ENCODE results near the gene TIFAB.
"Not testable (repeated sequence)": the region's sequence is repeated elsewhere in the genome, so short reads cannot be mapped to it uniquely, and the experiment has no call there.

TIFAB gene, protein sequence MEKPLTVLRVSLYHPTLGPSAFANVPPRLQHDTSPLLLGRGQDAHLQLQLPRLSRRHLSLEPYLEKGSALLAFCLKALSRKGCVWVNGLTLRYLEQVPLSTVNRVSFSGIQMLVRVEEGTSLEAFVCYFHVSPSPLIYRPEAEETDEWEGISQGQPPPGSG

DNA sequence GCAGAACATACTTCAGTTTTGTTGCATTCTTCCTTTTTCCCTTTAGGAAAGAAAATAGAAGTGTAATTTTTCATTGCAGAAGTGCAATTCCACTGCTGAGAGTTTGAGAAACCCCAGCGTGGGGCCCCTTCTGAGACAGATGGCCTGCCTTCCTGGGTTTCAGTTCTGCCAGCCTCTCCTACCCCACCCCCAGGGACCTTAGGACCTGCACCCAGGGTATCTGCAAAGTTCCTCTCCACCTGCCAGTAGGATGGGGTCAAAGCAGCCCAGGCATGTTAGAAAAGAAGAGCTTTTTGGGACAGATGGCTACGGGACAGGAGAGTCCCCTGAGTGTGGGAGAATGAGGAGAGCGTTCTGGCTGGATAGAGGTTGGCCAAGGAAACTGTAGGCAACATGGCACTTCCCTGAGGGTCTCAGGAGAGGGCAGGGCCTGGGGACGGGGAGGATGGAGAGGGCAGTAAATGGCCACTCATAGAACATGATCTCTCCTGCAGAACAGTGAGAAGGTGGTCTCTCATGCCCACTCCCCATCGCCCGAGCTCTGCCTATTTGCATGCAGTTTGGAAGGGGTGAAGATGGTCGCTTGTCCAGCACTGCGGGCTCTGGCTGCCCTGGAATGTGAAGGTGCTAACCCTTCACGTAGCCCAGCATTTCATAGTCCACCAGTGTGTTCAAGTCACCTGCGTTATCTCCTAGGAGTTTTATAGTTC, at the start of gene TIFAB:
TSS of gene TIFAB (minus strand) at position 31 of the 710 bp plus-strand sequence. CDS start 2,412 bp downstream, outside the sequence.
- DNase-seq: no peak

DNA sequence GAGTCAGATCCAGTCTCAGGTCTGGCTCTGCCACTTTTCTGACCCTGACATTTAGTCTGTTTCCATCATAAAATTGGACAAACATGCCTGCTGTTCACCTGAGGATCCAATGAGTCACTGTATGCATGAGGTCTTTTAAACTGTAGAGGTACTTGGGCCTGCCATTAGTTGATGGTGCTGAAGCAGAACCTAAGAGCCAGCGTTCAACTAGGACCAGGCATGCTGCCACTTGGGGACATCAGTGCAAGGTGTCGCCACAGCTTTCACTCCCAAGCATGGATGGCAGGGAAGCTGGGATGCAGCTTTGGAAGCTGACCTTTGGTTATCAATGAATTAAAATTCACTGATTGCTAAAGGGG, 46.5 kb upstream of the TIFAB start:
- DNase-seq: no peak

DNA sequence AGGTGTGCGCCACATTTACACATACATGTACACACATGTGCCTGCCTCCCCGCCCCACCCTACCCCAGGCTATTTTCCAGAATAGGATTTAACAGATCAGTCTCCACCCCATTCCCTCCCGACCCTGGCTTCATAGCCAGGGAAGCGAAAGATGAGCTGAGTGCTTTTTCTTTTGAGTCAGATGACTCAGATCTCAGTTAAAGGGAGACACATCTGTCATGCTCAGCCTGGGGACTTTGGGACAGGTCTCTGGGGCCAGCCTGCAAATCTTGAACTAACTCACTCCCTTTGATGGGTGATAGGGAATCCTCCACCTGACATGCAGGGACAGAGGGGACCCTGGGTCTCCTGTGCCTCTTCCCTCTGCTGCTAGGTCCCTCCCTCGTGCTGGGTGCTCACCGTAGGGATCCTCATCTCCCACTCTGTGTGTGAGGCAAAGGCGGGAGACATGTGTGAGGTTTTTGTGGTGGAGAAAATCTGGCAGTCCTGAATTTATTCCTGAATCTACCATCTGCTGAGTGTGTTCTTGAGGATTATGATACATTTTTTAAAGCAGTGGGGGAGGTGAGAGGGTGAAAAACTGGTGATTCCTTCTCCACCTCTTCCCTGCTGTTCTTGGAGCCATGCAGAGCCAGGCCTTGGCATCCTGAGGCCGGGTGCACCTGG, 46.0 kb upstream of the TIFAB start:
- no peak for DNase-seq

DNA sequence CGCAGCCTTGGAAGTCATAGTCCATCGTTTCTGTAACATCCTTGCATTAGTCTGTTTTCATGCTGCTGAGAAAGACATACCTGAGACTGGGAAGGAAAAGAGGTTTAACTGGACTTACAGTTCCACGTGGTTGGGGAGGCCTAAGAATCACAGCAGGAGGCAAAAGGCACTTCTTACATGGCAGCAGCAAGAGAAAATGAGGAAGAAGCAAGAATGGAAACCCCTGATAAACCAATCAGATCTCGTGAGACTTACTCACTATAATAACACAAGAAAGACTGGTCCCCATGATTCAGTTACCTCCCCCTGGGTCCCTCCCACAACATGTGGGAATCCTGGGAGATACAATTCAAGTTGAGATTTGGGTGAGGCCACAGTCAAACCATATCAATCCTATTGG, 43.4 kb upstream of the TIFAB start:
- DNase-seq: not testable (repeated sequence)

DNA sequence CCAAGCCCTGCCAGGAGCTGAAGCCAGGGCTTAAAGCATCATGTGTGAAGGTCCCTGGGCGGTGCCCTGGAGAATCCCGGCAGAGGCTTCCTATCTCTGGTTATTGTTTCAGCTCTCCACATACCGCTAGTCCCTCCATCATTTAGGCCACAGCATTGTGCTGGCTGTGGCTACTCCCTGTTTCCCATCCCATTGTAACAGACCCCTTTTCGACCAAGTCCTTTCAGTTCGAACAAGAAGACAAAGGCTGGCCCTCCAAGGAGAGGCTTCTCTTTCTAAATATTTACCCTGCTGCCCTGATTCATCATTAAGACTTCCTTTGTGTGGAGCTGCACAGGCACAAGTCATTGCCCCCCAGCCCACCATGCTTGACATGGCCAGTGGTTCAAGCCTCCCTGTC, 42.0 kb upstream of the TIFAB start:
- DNase-seq: no peak

DNA sequence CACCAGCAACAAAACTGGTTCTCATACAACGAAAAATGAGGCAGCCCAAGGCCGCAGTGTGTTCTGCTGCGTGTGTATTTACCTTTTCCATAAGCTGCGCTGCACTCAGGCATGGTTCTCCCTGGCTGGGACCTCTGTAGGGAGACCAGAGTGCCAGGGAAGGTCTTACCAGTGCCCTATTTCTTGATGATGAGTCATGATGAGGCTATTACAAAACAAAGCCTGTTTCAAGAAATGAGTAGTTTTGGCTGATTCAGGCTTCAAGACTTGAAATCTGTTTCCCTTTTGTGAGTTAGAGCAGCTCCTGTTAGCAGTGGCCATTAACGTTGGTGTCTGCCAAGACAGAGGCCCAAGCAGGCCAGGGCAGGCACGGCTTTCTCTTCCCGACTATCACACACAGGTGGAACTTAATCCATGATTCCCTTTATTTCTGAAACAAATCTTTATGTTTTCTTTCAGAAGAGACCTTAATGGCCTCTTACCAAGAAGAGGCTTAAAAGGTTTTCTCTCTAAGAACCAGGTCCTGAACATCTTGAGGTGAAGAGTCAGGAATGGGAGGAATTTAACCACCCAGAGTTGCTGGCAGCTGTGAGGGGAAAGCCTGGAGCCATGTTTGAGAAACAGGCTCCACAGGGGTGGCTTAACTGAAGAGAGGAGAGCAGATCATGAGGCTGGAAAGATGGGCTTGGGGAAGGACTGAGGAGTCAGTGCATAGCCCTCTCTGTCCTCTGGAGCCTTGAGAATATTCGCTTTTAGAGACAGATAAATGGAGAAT, 41.4 kb upstream of the TIFAB start:
- DNase-seq: no peak

DNA sequence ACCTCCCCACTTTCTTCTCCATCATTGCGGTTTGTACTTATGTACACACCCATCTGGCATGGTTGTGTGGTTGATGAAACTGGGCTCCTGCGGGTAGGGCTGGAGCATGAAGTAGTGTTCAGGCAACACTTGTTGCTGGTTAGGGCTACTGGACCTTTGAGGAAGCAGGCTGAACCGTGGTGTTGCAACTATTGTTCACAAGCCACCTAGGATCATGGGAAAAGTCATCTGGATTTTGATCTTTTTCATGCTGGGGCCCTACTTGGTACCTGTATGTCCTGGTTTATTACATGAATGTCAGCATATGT, 40.1 kb upstream of the TIFAB start:
- no peak for DNase-seq

DNA sequence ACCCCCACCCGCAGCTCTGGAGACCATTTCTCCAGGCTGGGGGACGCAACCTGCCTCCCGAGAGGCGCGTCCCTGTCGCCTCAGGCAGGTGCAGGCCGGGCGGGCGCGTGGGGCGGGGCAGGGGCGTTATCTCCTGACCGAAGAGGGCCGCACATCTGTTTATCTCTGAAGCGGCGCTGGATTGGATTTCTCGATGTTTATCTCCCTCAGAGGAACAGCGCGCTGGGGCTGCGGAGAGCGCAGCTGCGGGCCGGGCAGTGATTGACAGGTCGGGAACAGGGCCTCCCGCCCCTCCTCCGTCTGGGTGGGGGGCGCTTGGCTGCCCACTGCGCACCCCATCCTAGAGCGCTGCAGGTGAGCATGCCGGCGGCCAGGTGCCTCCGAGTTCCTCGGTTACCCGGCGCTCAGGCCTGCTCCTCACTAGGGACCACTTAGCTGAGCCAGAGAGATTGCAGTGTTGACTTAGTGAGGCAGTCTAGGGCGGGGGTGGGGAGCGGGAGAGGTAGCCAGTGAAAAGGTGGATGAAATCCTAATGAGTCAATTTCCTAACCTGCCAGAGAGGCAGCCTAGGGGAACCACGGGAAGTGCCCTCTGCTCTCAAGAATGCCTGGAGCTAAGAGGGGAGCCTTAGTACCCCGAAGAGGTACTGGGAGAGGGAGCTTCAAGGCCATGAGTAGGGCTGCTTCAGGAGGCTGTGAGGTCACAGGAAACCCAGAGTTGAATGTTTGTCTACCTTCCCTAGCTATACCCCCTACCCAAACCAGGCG, 39.6 kb upstream of the TIFAB start:
- no peak for DNase-seq

DNA sequence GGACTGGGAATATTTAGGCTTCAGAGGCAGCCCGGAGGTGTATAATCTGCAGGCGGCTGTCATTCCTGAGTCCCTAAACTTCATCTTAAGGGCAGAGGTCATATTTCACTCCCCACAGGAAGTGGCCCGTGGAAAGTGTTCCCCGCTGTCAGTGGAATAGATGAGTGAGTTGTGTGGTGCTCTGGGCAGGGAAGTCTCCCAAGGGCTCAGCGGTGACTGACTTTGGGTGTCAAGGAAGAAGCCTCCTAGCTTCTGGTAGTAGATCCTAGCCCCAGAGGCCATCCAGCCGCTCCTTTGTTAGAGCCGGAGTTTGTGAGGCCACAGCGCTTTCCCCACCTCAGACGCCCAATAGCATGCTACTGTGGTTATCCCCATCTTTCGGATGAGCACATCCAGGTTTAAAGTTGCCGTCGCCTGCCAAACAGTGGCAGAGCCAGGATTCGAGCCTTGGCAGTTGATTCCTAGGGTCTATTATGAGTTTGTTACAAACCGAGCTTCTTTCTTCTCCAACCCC, 38.9 kb upstream of the TIFAB start:
- no peak for DNase-seq

DNA sequence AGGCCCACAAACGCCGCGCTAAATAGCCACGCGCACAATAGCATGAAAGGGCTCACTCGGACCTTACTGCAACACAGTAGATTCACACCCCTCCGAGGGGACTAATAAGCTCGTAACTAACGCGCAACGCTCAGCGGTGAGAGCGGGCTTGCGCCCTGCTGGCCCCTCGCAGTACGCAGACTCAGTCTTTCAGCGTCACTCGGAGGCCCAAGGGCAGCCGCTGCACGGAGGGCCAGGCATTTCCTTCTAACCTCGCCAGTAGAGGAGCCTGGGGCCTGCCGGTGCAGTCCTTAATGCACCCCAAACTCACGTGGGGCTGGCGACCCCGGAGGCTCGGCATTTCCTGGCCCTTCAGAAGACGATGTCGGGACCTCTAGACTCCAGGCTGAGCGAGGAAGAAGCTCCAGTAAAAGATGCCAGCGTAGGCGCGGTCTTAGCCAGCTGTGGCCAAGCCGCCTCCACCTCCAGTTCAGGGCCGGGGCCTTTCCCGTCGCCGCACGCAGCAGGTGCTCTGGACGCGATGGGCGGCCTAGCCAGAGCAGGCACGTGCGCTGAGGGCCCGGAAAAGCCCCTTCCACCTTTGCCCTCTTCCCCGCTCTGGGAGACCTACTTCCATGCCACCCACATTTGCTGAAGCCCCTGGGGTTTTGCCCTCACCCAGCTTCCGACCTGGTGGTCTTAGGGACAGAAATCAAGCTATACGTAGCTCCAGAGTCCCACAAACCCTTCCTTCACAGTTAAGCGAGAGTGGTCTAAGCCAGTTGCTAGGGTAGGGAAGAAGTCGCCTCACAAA, 38.3 kb upstream of the TIFAB start:
- DNase-seq: no peak

DNA sequence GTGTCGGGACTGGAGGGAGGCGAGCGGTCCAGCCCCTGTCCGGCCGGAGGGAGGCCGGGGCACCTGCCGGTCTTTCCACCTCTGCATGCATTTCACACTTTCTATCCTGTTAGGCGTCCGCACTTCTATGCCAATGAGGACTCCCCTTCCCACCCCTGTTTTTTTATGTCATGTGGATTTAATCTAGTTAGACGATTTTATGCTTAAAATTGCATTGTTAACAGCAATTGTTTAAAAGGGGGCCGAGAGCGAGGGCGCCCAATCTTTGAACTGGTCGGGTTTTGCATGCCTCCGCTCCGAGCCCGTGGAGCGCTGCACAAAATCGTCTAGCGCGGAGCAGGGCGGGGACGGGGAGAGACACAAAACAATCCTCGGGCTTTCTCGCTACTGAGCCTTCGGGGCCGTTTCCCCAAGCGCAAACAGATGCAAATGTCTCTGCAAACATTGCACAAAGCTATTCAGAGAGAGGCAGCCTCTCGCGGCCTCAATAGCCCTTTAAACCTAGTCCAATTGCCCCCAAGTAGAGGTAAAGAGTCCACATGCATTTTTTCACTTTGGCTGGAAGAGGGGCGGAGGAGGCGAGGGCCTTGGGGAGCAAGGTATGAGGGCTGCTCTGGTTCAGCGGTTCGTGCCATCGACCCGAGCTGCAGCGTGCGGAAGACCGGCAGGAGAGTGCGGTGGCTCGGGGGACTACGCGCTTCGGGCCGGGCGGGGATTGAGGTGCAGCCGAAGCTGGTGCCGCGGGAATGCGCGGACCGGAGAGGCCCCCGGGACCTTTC, 37.5 kb upstream of the TIFAB start:
- DNase-seq: no peak

DNA sequence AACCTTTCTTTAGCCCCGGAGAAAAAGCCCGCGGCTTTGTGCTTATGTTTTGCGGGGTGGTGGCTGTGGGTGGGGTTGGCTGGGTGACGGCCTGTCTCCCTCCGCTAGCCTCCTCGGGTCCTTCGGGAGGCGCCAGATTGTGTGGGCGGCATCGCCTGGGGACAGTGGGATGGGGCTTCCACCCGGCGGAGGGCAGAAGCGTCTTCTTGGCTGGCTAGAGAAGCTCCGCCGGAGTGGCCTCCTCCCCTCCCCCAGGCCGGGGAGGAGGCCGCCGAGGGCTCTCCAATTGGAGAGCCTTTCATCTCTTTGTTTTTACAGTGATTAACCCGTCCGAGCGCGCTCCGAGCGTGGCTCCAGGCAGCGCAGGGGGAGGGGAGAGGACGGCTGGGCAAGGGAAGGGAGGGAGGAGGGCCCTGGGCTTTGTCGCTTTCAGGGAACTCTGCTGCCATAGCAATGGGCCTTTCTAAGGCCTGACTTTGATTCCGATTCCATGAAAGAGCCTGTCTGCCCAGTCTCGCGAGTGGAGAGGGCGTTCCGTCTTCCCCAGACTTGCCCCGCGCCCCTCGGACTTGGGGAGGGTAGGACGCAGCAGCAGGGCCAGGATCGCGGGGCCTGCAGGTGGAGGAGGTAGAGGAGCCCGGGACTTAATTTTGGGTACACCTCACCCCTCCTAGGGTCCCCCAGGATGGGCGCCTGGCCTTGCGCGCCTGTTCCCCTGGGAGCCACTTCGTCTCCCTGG, 36.7 kb upstream of the TIFAB start:
- DNase-seq: no peak

DNA sequence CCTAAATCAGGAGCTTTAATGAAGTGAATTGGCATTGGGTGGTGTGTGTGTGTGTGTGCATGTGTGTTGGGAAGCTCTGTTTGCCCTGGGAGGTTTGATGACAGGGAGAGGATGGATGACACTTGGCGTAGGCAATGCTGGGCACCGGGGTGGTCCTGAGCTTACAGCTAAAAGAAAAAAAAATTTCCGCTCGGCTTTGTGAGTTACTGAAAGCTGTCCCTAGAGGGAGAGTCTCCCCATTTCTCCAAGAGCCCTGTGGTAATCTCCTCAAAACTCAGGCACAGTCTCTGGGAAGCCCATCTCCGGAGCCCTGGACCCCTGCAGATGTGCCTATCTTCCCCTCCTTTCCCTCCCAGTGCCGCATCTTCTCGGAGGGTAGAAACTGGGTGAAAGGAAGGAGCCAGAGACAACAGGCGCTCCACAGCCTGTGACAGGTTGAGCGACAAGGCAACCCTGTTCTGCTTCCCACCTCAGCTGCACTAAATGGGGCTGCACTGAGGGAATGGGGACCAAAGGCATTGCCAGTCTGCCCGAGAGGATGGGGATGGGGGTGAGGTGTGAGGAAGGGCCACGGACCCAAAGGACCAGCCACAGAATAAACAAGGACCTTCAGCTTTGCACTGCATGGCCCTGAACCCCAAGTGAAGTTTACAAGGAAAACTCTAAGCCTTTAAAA, 35.8 kb upstream of the TIFAB start:
- DNase-seq: no peak

DNA sequence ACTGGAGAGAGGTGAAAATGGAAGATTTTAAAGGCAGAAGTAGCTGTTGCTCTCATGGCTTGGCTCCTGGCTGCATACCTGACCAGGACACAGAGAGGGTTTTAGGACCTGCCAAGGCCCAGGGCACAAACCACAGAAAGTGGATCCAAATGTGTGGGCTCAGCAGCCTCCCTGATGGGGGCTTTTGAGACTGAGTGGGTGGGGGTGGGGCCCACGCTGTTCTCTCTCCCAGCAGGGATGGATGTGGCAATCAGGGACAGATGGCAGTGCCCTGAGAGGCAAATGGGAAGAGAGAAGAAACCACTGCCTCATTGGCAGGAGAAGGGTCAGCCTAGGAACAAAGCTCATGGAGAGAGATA, 34.9 kb upstream of the TIFAB start:
- DNase-seq: no peak

DNA sequence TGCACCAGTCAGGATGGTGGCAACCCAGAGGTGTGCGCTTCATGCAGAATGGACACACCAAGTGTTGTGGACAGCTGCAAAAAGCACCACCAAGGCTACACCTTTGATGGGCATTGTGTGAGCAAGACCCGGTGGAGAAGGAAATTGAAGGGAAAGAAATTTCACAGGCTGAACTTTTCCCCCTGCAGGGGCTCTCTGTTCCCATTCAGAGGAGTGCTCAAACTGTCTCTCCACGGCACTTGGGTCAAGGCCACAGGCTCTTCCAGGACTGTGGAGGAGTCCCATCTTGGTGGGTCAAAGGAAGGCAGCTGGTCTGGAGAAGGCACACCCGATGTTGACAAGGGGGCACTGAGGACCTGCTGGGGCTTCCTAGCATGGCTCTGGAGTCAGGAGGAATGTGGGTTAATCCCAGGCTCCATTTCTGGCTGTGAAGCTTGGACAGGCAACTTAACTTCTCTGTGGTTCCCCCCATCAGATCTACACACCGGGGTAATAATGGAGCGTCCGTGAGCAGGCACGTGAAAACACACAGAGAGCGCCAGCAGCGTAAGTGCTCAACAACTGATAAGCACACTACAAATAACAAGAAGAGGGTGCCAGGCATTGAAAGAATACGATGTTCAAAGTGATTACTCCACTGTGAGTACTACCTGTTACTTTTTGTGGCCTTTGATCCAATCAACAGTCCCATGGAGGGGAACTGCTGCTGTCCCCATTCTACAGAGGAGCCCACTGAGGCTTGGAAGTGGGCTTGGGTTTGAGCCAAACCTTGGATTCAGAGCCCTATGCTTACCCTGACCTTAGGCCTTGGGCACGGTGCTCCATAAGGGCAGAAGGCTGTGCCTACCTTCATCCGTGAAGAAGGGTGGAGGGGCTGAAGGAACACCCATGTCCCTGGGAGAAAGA, 34.2 kb upstream of the TIFAB start:
- no peak for DNase-seq

DNA sequence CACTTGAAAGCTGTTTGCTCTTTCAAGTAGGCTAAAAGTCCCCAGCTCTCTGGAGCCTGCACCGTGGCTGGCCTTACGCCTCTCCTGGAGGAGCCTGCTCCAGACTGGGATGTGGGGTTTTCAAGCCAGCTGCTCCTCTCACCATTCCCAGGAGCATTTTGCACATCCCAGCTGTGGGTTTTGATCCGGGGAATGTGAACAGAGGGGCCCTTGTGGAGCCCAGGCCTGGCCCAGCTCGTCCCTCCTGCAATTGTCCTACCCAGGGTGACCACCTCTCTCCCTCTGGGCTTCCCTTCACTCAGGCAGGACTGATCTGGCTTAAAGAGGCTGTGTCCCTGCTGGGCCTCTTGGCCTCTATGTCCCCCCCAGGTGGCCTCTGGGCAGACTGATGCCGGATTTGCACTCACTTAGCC, 32.5 kb upstream of the TIFAB start:
- no peak for DNase-seq

DNA sequence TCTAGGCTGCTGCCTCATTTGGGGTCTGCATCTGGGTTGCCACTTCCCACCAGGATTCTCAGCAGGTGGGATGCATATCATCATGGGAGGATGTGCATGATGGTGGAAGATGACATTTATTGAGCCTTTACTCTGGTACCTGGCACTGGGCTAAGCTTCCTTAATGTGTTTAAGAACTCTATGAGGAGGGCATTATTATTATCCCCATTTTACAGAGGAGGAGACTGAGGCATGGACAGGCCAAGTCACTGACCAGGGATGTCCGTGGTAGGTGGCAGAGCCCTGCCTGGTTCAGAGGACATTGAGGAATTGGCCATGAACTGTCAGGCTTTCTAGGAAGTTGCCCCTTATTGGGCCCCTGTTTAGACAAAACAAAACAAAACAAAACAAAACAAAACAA, 31.1 kb upstream of the TIFAB start:
- DNase-seq: no peak

DNA sequence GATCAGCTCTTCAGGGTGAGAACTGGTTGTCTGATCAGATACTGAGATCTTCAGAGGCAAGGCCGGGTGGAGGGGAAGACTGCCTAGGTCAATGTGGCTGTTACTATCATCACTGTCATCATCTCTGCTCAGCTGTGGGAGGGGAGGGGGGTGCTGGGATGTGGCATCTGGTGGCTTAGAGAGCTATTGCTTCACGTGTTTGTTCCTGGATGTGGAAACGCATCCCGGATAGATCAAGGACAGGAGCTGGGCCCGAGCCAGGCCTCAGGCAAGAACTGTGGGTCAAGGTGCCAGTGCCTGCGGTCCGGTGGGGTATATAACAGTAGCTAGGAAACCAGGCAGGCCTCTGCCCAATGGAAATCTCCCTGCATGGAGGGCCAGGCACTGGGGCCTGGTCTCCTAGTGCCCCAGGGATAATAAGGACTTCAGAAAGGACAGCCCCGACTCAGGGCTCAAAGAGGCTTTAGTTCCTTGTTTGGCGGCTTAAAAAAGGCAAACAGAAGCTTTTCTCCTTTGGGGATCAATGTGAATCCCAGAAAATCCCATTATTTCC, 30.3 kb upstream of the TIFAB start:
- DNase-seq: no peak

DNA sequence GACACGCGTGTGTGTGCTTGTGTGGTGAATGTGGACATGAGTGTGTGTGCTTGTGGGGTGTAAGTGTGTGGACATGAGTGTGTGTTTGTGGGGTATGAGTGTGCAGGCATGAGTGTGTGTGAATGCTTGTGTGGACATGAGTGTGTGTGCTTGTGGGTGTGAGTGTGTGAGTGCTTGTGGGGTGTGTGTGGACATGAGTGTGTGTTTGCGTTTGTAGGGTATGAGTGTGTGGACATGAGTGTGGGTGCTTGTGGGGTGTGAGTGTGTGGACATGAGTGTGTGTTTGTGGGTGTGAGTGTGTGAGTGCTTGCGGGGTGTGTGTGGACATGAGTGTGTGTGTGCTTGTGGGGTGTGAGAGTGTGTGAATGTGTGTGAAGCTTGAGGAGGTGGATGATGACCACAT, 29.8 kb upstream of the TIFAB start:
- no peak for DNase-seq
